Stimulated activated CD4-positive, alpha-beta T cell treated with anti-CD3 and anti-CD28 coated beads, Interleukin-12 subunit alpha, Interleukin-12 subunit beta, amount 100 ng/mL, for 48 hours (primary cell): Measurements from ENCODE around the gene VAT1.
"Not testable (repeated sequence)": the region's sequence is repeated elsewhere in the genome, so short reads cannot be mapped to it uniquely, and the experiment has no call there.

Experiments
- DNase-seq, 3 donors: peaks; one replicate each; pipeline ENCODE4 v3.0.0-alpha.2; 2020; ENCODE audit warnings: low read depth in 2 of 3, low spot score in 1 of 3

The VAT1 gene

GRCh38 chr17:42975701-42976100, 46.5 kb downstream of the VAT1 start:
- DNase-seq = not testable (repeated sequence)

- no peak for DNase-seq
Observed at GRCh38 chr17:42975265-42975664, 46.9 kb downstream of the VAT1 start.

GRCh38 chr17:42973323-42973722, 48.9 kb downstream of the VAT1 start:
- not testable (repeated sequence) for DNase-seq

- DNase-seq = no peak
Observed at GRCh38 chr17:42971589-42971988, 50.6 kb downstream of the VAT1 start.

- DNase-seq = no peak
Observed at GRCh38 chr17:42969001-42969581, 53.1 kb downstream of the VAT1 start.

GRCh38 chr17:42967925-42968324, 54.3 kb downstream of the VAT1 start:
- DNase-seq = no peak
